Testis (tissue), 2 donors: ENCODE measurements around the gene BAG2.

ENCODE experiments used
- CTCF ChIP-seq, 3 experiments: fragments of 450-650 bp in 2 of 3; fragments of 200-600 bp in 1 of 3; sonication (generic) in 1 of 3; IDR thresholded peaks; one replicate each; pipeline ENCODE4 v1.5.1; 2016 to 2019; ENCODE audit warnings: antibody characterized with exemption in 3 of 3, mild to moderate bottlenecking in 2 of 3, moderate library complexity in 1 of 3
- POLR2A ChIP-seq: fragments of 450-650 bp; IDR thresholded peaks from one replicate; pipeline ENCODE4 v1.6.1; 2017; ENCODE audit warnings: antibody characterized with exemption, mild to moderate bottlenecking, moderate library complexity

GRCh38 chr6:57222743-57223077 is 50.6 kb downstream of the BAG2 start:
- TF ChIP-seq POLR2A (no peak), CTCF (IDR thresholded peaks at IDR 0.05) (no peak)
